Stimulated activated CD4-positive, alpha-beta T cell treated with anti-CD3 and anti-CD28 coated beads, Interleukin-1b, Interleukin-23, amount 100 ng/mL, for 24 hours (primary cell): ENCODE measurements around the gene FHIT.

Source experiments
- DNase-seq, 4 experiments: peaks; one replicate each; pipeline ENCODE4 v3.0.0-alpha.2; 2020; ENCODE audit warnings: low read depth in 4 of 4, low spot score in 1 of 4

FHIT gene

GRCh38 chr3:59793976-59794375 lies 1457.3 kb downstream of the FHIT start:
- no peak for DNase-seq

- no peak for DNase-seq
Observed at GRCh38 chr3:59791774-59792308, 1459.4 kb downstream of the FHIT start.

GRCh38 chr3:59790241-59790640 lies 1461.0 kb downstream of the FHIT start:
- no peak for DNase-seq

- no peak for DNase-seq
Observed at GRCh38 chr3:59788801-59789200, 1462.5 kb downstream of the FHIT start.

GRCh38 chr3:59788133-59788532 lies 1463.1 kb downstream of the FHIT start:
- no peak for DNase-seq

GRCh38 chr3:59786374-59786773 lies 1464.9 kb downstream of the FHIT start:
- DNase-seq, result no peak

- no peak for DNase-seq
Observed at GRCh38 chr3:59784164-59784563, 1467.1 kb downstream of the FHIT start.

GRCh38 chr3:59783468-59783988 lies 1467.7 kb downstream of the FHIT start:
- peak in 1 of 4 experiments; percentile 13 for DNase-seq

GRCh38 chr3:59782664-59783063 lies 1468.6 kb downstream of the FHIT start:
- DNase-seq, result no peak

- no peak for DNase-seq
Observed at GRCh38 chr3:59780209-59780608, 1471.0 kb downstream of the FHIT start.

- no peak for DNase-seq
Observed at GRCh38 chr3:59779260-59779659, 1472.0 kb downstream of the FHIT start.

- DNase-seq, result no peak
Observed at GRCh38 chr3:59777667-59778077, 1473.6 kb downstream of the FHIT start.

GRCh38 chr3:59777066-59777465 lies 1474.2 kb downstream of the FHIT start:
- no peak for DNase-seq

- no peak for DNase-seq
Observed at GRCh38 chr3:59775761-59776325, 1475.4 kb downstream of the FHIT start.

GRCh38 chr3:59775106-59775505 lies 1476.1 kb downstream of the FHIT start:
- no peak for DNase-seq

GRCh38 chr3:59774634-59775033 lies 1476.6 kb downstream of the FHIT start:
- no peak for DNase-seq

- no peak for DNase-seq
Observed at GRCh38 chr3:59774000-59774399, 1477.3 kb downstream of the FHIT start.

- peak in 1 of 4 experiments; percentile 21 for DNase-seq
Observed at GRCh38 chr3:59772416-59773408, 1478.5 kb downstream of the FHIT start.

GRCh38 chr3:59771768-59772181 lies 1479.5 kb downstream of the FHIT start:
- no peak for DNase-seq

- no peak for DNase-seq
Observed at GRCh38 chr3:59769127-59769750, 1482.0 kb downstream of the FHIT start.

- DNase-seq, result no peak
Observed at GRCh38 chr3:59766200-59766872, 1484.9 kb downstream of the FHIT start.
